ENCODE data around the gene FUBP3. TPM values are rescaled to one million over a fixed set of nuclear protein-coding genes. Genes with fewer than 3 reads are reported as not detected.
A peak's percentile ranks its signal among the peaks of the same experiment; 100 is the strongest.

FUBP3 gene
- total and polyA plus RNA-seq, 2 experiments from 2014 or later = 42.5 to 74.8 TPM

DNA sequence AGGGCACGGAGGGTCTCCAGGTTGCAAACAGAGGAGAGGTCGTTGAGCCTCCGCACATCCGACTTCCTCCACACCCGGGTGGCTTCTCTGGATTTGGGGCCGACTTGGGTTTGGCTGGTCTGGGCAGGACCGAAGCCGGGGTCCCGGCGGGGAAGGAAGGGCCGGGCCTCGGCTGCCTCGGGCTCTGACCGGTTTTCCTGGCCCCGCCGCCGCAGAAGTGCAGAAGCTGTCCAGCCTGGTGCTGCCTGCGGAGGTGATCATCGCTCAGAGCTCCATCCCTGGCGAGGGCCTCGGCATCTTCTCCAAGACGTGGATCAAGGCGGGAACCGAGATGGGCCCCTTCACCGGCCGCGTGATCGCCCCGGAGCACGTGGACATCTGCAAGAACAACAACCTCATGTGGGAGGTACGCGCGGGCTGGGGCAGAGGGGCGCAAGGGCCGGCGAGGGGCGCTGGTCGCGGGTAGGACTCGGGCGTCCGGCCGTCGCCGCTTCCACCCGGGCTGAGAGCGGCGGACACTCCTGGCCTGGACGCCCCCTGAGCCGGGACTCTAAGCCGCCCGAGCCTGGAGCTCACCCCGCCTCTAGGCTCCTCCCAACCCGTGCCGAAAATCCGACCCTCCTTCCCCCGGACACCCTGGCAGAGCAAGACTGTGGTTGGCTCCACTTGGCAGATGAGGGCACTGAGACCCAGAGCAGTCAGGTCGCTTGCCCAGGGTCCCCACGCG, 87.2 kb downstream of the FUBP3 start:
- Histone ChIP-seq H3K27me3 (ENCODE audit: insufficient read depth) (peaks cover 85% of the 10 kb centered on the region), H3K4me1 (ENCODE audit: insufficient read depth) (peaks cover 21% of the 10 kb centered on the region), H3F3A (replicated peaks; ENCODE audit: low read depth) (0 out of 2 replicates have a peak, but pooled peaks cover 3% of the 10 kb centered on the region), H2AFZ (peak overlapping the region; percentile 94), H3K27ac (ENCODE audit: low read depth) (no peak overlapping the region), H3K36me3 (ENCODE audit: insufficient read depth) (no peaks in the 10 kb centered on the region), H3K79me2 (replicated peaks; ENCODE audit: insufficient read depth) (no peaks in the 10 kb centered on the region), H3K9me2 (ENCODE audit: insufficient read depth) (no peaks in the 10 kb centered on the region), H3K4me2 (peak overlapping the region; percentile 74), H3K4me3 (peak overlapping the region; percentile 47), H4K20me1 (replicated peaks; ENCODE audit: insufficient read depth) (no peaks in the 10 kb centered on the region)
- Mint-ChIP-seq H3K27ac (no peak overlapping the region), H3K4me3 (peak overlapping the region; percentile 66), H3K9me3 (peaks cover 6% of the 10 kb centered on the region; the same call in 1 of the 3 replicates), H3K36me3 (ENCODE audit: low read depth) (no peaks in the 10 kb centered on the region; the same call in 2 of the 3 replicates), H3K27me3 (ENCODE audit: insufficient read depth, low read depth, poor library complexity) (peaks cover 84% of the 10 kb centered on the region), H3K4me1 (peaks cover 17% of the 10 kb centered on the region)
- peak; percentile 1; the same call in 2 of the 3 replicates for ATAC-seq
- peak; percentile 45 for DNase-seq (ENCODE audit: low spot score)
- TF ChIP-seq EZH2 (IDR thresholded peaks at IDR 0.05; ENCODE audit: low read depth, unreplicated experiment) = peak; percentile 99
- TF ChIP-seq, protein P1, sequence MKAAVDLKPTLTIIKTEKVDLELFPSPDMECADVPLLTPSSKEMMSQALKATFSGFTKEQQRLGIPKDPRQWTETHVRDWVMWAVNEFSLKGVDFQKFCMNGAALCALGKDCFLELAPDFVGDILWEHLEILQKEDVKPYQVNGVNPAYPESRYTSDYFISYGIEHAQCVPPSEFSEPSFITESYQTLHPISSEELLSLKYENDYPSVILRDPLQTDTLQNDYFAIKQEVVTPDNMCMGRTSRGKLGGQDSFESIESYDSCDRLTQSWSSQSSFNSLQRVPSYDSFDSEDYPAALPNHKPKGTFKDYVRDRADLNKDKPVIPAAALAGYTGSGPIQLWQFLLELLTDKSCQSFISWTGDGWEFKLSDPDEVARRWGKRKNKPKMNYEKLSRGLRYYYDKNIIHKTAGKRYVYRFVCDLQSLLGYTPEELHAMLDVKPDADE (IDR thresholded peaks at IDR 0.05) = no peak
- TF ChIP-seq EZH2phosphoT487 (IDR thresholded peaks at IDR 0.05; ENCODE audit: unreplicated experiment) = peak; percentile 86

DNA sequence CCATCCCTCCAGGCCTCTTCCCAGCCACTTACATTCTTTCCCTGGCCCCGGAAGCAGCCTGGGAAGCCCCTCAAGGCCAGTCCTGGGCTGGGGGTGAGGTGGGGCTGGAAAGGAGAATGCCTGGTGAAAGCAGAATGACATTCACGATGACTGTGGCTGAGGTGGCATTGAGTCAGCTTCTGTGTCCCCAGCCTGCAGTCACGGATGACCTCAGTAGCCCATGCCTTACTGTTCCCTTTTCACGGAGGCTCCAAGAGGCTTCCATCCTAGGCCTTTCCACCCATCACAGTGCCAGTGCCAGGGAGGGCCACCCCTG, 87.7 kb downstream of the FUBP3 start:
- Mint-ChIP-seq H3K27ac (no peak overlapping the region), H3K4me1 (peaks cover 13% of the 10 kb centered on the region), H3K36me3 (ENCODE audit: low read depth) (no peaks in the 10 kb centered on the region; the same call in 2 of the 3 replicates), H3K9me3 (peaks cover 6% of the 10 kb centered on the region; the same call in 1 of the 3 replicates), H3K4me3 (peak overlapping the region; percentile 57; the same call in 2 of the 3 replicates), H3K27me3 (ENCODE audit: insufficient read depth, low read depth, poor library complexity) (peaks cover 79% of the 10 kb centered on the region)
- Histone ChIP-seq H3K79me2 (replicated peaks; ENCODE audit: insufficient read depth) (no peaks in the 10 kb centered on the region), H3K9me2 (ENCODE audit: insufficient read depth) (no peaks in the 10 kb centered on the region), H2AFZ (peak overlapping the region; percentile 94; the same call in 1 of the 2 replicates), H3K27me3 (ENCODE audit: insufficient read depth) (peaks cover 80% of the 10 kb centered on the region), H3K4me3 (peak overlapping the region; percentile 47), H3K36me3 (ENCODE audit: insufficient read depth) (no peaks in the 10 kb centered on the region), H3K4me2 (peak overlapping the region; percentile 74; the same call in 1 of the 2 replicates), H3K27ac (ENCODE audit: low read depth) (no peak overlapping the region), H4K20me1 (replicated peaks; ENCODE audit: insufficient read depth) (no peaks in the 10 kb centered on the region), H3F3A (replicated peaks; ENCODE audit: low read depth) (0 out of 2 replicates have a peak, but pooled peaks cover 3% of the 10 kb centered on the region), H3K4me1 (ENCODE audit: insufficient read depth) (peaks cover 16% of the 10 kb centered on the region; the same call in 1 of the 2 replicates)
- peak; percentile 51 for TF ChIP-seq EZH2 (IDR thresholded peaks at IDR 0.05; ENCODE audit: low read depth, unreplicated experiment)
- TF ChIP-seq, protein P2, sequence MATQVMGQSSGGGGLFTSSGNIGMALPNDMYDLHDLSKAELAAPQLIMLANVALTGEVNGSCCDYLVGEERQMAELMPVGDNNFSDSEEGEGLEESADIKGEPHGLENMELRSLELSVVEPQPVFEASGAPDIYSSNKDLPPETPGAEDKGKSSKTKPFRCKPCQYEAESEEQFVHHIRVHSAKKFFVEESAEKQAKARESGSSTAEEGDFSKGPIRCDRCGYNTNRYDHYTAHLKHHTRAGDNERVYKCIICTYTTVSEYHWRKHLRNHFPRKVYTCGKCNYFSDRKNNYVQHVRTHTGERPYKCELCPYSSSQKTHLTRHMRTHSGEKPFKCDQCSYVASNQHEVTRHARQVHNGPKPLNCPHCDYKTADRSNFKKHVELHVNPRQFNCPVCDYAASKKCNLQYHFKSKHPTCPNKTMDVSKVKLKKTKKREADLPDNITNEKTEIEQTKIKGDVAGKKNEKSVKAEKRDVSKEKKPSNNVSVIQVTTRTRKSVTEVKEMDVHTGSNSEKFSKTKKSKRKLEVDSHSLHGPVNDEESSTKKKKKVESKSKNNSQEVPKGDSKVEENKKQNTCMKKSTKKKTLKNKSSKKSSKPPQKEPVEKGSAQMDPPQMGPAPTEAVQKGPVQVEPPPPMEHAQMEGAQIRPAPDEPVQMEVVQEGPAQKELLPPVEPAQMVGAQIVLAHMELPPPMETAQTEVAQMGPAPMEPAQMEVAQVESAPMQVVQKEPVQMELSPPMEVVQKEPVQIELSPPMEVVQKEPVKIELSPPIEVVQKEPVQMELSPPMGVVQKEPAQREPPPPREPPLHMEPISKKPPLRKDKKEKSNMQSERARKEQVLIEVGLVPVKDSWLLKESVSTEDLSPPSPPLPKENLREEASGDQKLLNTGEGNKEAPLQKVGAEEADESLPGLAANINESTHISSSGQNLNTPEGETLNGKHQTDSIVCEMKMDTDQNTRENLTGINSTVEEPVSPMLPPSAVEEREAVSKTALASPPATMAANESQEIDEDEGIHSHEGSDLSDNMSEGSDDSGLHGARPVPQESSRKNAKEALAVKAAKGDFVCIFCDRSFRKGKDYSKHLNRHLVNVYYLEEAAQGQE (IDR thresholded peaks at IDR 0.05; ENCODE audit: unreplicated experiment) = no peak
- DNase-seq (ENCODE audit: low spot score) (no peak), ATAC-seq (no peak)
